ENCODE results near the gene OLIG2. TPM values are rescaled to one million over a fixed set of nuclear protein-coding genes. Genes with fewer than 3 reads are reported as not detected.

OLIG2 gene
- total RNA-seq, 1 donor = not detected

GRCh38 chr21:33008333-33009051, 17.2 kb upstream of the OLIG2 start:
- no peaks in the 10 kb centered on the region for H3K4me1 ChIP-seq (ENCODE audit: insufficient read depth, low read length)
- no peaks in the 10 kb centered on the region for H3K9me3 ChIP-seq (ENCODE audit: low read depth, low read length)
- H3K27me3 ChIP-seq (ENCODE audit: insufficient read depth, low read length) = peaks cover 11% of the 10 kb centered on the region
- H3K79me2 ChIP-seq (ENCODE audit: insufficient read depth, low read length) = no peaks in the 10 kb centered on the region
- H4K20me1 ChIP-seq (ENCODE audit: insufficient read depth, low read length) = no peaks in the 10 kb centered on the region
- no peak for DNase-seq (ENCODE audit: insufficient read length, low spot score, missing footprints)
- H3K4me2 ChIP-seq (ENCODE audit: insufficient read depth, low read length) = no peak overlapping the region
- no peak for TF ChIP-seq CTCF (IDR thresholded peaks at IDR 0.05; ENCODE audit: extremely low read depth, low read depth, low read length)
- no peak overlapping the region for H3K27ac ChIP-seq (ENCODE audit: low read depth, low read length)
- H3K4me3 ChIP-seq (ENCODE audit: insufficient read depth, low read length) = no peak overlapping the region
- H3K36me3 ChIP-seq (ENCODE audit: insufficient read depth, low read length) = no peaks in the 10 kb centered on the region
- no peak overlapping the region for H2AFZ ChIP-seq (ENCODE audit: low read length)

GRCh38 chr21:33010931-33011330, 14.8 kb upstream of the OLIG2 start:
- Histone ChIP-seq H3K27me3 (ENCODE audit: insufficient read depth, low read length) (peaks cover 25% of the 10 kb centered on the region), H3K79me2 (ENCODE audit: insufficient read depth, low read length) (no peaks in the 10 kb centered on the region), H3K27ac (ENCODE audit: low read depth, low read length) (no peak overlapping the region), H2AFZ (ENCODE audit: low read length) (no peak overlapping the region), H3K4me2 (ENCODE audit: insufficient read depth, low read length) (no peak overlapping the region), H3K36me3 (ENCODE audit: insufficient read depth, low read length) (no peaks in the 10 kb centered on the region), H3K4me3 (ENCODE audit: insufficient read depth, low read length) (no peak overlapping the region), H3K4me1 (ENCODE audit: insufficient read depth, low read length) (no peaks in the 10 kb centered on the region), H3K9me3 (ENCODE audit: low read depth, low read length) (no peaks in the 10 kb centered on the region), H4K20me1 (ENCODE audit: insufficient read depth, low read length) (no peaks in the 10 kb centered on the region)
- DNase-seq (ENCODE audit: insufficient read length, low spot score, missing footprints) = no peak
- TF ChIP-seq CTCF (IDR thresholded peaks at IDR 0.05; ENCODE audit: extremely low read depth, low read depth, low read length) = no peak

GRCh38 chr21:33011462-33011861, 14.3 kb upstream of the OLIG2 start:
- Histone ChIP-seq H3K4me2 (ENCODE audit: insufficient read depth, low read length) (no peak overlapping the region), H3K79me2 (ENCODE audit: insufficient read depth, low read length) (no peaks in the 10 kb centered on the region), H3K27me3 (ENCODE audit: insufficient read depth, low read length) (peaks cover 25% of the 10 kb centered on the region), H2AFZ (ENCODE audit: low read length) (no peak overlapping the region), H4K20me1 (ENCODE audit: insufficient read depth, low read length) (no peaks in the 10 kb centered on the region), H3K4me1 (ENCODE audit: insufficient read depth, low read length) (no peaks in the 10 kb centered on the region), H3K27ac (ENCODE audit: low read depth, low read length) (no peak overlapping the region), H3K36me3 (ENCODE audit: insufficient read depth, low read length) (no peaks in the 10 kb centered on the region), H3K4me3 (ENCODE audit: insufficient read depth, low read length) (no peak overlapping the region), H3K9me3 (ENCODE audit: low read depth, low read length) (no peaks in the 10 kb centered on the region)
- DNase-seq (ENCODE audit: insufficient read length, low spot score, missing footprints) = peak; percentile 86
- no peak for TF ChIP-seq CTCF (IDR thresholded peaks at IDR 0.05; ENCODE audit: extremely low read depth, low read depth, low read length)

- no peak overlapping the region for H3K27ac ChIP-seq (ENCODE audit: low read depth, low read length)
- no peak overlapping the region for H3K4me2 ChIP-seq (ENCODE audit: insufficient read depth, low read length)
- peaks cover 25% of the 10 kb centered on the region for H3K27me3 ChIP-seq (ENCODE audit: insufficient read depth, low read length)
- no peaks in the 10 kb centered on the region for H4K20me1 ChIP-seq (ENCODE audit: insufficient read depth, low read length)
- TF ChIP-seq CTCF (IDR thresholded peaks at IDR 0.05; ENCODE audit: extremely low read depth, low read depth, low read length) = no peak
- no peaks in the 10 kb centered on the region for H3K36me3 ChIP-seq (ENCODE audit: insufficient read depth, low read length)
- no peaks in the 10 kb centered on the region for H3K9me3 ChIP-seq (ENCODE audit: low read depth, low read length)
- DNase-seq (ENCODE audit: insufficient read length, low spot score, missing footprints) = no peak
- H3K4me3 ChIP-seq (ENCODE audit: insufficient read depth, low read length) = no peak overlapping the region
- H2AFZ ChIP-seq (ENCODE audit: low read length) = no peak overlapping the region
- no peaks in the 10 kb centered on the region for H3K79me2 ChIP-seq (ENCODE audit: insufficient read depth, low read length)
- H3K4me1 ChIP-seq (ENCODE audit: insufficient read depth, low read length) = no peaks in the 10 kb centered on the region
These were observed 12.1 kb upstream of the OLIG2 start for GRCh38 chr21:33013626-33014025.
